ENCODE results near the gene SHH.

SHH gene

GRCh38 chr7:155792315-155792960 lies 19.8 kb downstream of the SHH start:
- no peak for DNase-seq (ENCODE audit: low spot score)

- no peak for DNase-seq (ENCODE audit: low spot score)
Observed at GRCh38 chr7:155791836-155792235, 20.4 kb downstream of the SHH start.

- DNase-seq (ENCODE audit: low spot score), result no peak
Observed at GRCh38 chr7:155791214-155791737, 21.0 kb downstream of the SHH start.

GRCh38 chr7:155790666-155791065 lies 21.6 kb downstream of the SHH start:
- no peak for DNase-seq (ENCODE audit: low spot score)

GRCh38 chr7:155789001-155789725 lies 23.1 kb downstream of the SHH start:
- no peak for DNase-seq (ENCODE audit: low spot score)

- no peak for DNase-seq (ENCODE audit: low spot score)
Observed at GRCh38 chr7:155788616-155789000, 23.7 kb downstream of the SHH start.

GRCh38 chr7:155787171-155787851 lies 25.0 kb downstream of the SHH start:
- no peak for DNase-seq (ENCODE audit: low spot score)

GRCh38 chr7:155786491-155786890 lies 25.8 kb downstream of the SHH start:
- DNase-seq (ENCODE audit: low spot score), result no peak

- DNase-seq (ENCODE audit: low spot score), result no peak
Observed at GRCh38 chr7:155785536-155785935, 26.7 kb downstream of the SHH start.

- DNase-seq (ENCODE audit: low spot score), result no peak
Observed at GRCh38 chr7:155782466-155782865, 29.8 kb downstream of the SHH start.

- no peak for DNase-seq (ENCODE audit: low spot score)
Observed at GRCh38 chr7:155781433-155781832, 30.8 kb downstream of the SHH start.

GRCh38 chr7:155780884-155781283 lies 31.4 kb downstream of the SHH start:
- DNase-seq (ENCODE audit: low spot score), result no peak

- DNase-seq (ENCODE audit: low spot score), result no peak
Observed at GRCh38 chr7:155778349-155778748, 33.9 kb downstream of the SHH start.

- DNase-seq (ENCODE audit: low spot score), result no peak
Observed at GRCh38 chr7:155776606-155777005, 35.7 kb downstream of the SHH start.

- DNase-seq (ENCODE audit: low spot score), result no peak
Observed at GRCh38 chr7:155775691-155776090, 36.6 kb downstream of the SHH start.

GRCh38 chr7:155774947-155775346 lies 37.3 kb downstream of the SHH start:
- no peak for DNase-seq (ENCODE audit: low spot score)

GRCh38 chr7:155773531-155773930 lies 38.7 kb downstream of the SHH start:
- no peak for DNase-seq (ENCODE audit: low spot score)

- no peak for DNase-seq (ENCODE audit: low spot score)
Observed at GRCh38 chr7:155770241-155770640, 42.0 kb downstream of the SHH start.

- DNase-seq (ENCODE audit: low spot score), result no peak
Observed at GRCh38 chr7:155769701-155770100, 42.6 kb downstream of the SHH start.

- no peak for DNase-seq (ENCODE audit: low spot score)
Observed at GRCh38 chr7:155766966-155767916, 45.0 kb downstream of the SHH start.

GRCh38 chr7:155766386-155766785 lies 45.9 kb downstream of the SHH start:
- no peak for DNase-seq (ENCODE audit: low spot score)

- no peak for DNase-seq (ENCODE audit: low spot score)
Observed at GRCh38 chr7:155765458-155765857, 46.8 kb downstream of the SHH start.
